Activated B cell treated with CpG ODN at 0.5 μM for 24 hours (primary cell): ENCODE data around the gene SLC13A3. TPM values are rescaled to one million over a fixed set of nuclear protein-coding genes. Genes with fewer than 3 reads are reported as not detected.
A peak's percentile ranks its signal among the peaks of the same experiment; 100 is the strongest.

Experiments
- ATAC-seq: fragments of 200-7000 bp; cut with Tn5 transposase; one replicate; pipeline ENCODE4 v1.10.0; 2021; ENCODE audit warnings: low read depth, mild to moderate bottlenecking, moderate library complexity
- CTCF ChIA-PET: fragments of 350-600 bp; sonication (Branson Sonifier 250); formaldehyde crosslinking; loops from one replicate; lab custom pipeline; 2021; ENCODE audit warnings: antibody characterized with exemption; lab: Charles Lee
- POLR2A ChIA-PET: fragments of 350-600 bp; sonication (Branson Sonifier 250); formaldehyde crosslinking; loops from one replicate; lab custom pipeline; 2021; ENCODE audit warnings: antibody characterized with exemption; lab: Charles Lee
- DNase-seq: peaks from one replicate; pipeline ENCODE4 v3.0.0; 2022
- H3K27ac Mint-ChIP-seq: one replicate; pipeline ENCODE4 v1.8.0; 2020; ENCODE audit warnings: mixed read lengths
- H3K27me3 Mint-ChIP-seq: one replicate; pipeline ENCODE4 v1.8.0; 2021; ENCODE audit warnings: mixed read lengths
- H3K36me3 Mint-ChIP-seq: one replicate; pipeline ENCODE4 v1.8.0; 2021; ENCODE audit warnings: low read depth, mixed read lengths
- H3K4me1 Mint-ChIP-seq: one replicate; pipeline ENCODE4 v1.8.0; 2021; ENCODE audit warnings: mixed read lengths
- H3K4me3 Mint-ChIP-seq: one replicate; pipeline ENCODE4 v1.8.0; 2020; ENCODE audit warnings: mild to moderate bottlenecking, mixed read lengths
- H3K9me3 Mint-ChIP-seq: one replicate; pipeline ENCODE4 v1.8.0; 2020; ENCODE audit warnings: mixed read lengths
- intact Hi-C: fragments of 100-400 bp; cut with micrococcal nuclease; formaldehyde crosslinking; loops from one replicate; pipeline ENCODE4 v1.15.1; 2024
- total RNA-seq: library from RNA; stranded (reverse); gene quantifications from 2 replicates; pipeline ENCODE4 v1.2.3, GENCODE V29; 2022
- TF ChIP-seq, protein P1 (sequence below): fragments of 200-600 bp; IDR thresholded peaks from one replicate; pipeline ENCODE4 v1.8.0; 2022; ENCODE audit warnings: antibody characterized with exemption, mild to moderate bottlenecking

Gene SLC13A3
- total RNA-seq, 1 donor from 2014 or later, result 0.47 TPM

DNA sequence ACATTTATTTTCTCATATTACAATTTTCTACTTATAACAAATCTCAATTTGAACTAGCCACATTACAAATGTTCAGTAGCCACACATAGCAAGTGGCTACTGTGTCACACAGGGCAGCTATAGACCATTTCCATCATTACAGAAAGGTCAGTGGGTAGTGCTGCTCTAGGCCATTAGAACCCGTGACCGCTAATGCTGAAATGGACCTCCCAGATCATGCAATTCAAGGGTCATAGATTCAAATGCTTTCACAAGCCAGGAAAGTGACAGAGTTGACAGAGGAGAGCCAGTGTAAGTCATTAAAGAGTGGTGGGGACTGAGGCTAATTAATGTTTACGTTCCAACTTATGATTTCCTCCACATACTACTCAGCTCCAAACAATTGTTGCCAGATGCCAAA lies 97.3 kb downstream of the SLC13A3 start:
- H3K27ac Mint-ChIP-seq, result no peak overlapping the region
- no peak for DNase-seq
- no peak overlapping the region for H3K4me3 Mint-ChIP-seq
- TF ChIP-seq, protein P1, sequence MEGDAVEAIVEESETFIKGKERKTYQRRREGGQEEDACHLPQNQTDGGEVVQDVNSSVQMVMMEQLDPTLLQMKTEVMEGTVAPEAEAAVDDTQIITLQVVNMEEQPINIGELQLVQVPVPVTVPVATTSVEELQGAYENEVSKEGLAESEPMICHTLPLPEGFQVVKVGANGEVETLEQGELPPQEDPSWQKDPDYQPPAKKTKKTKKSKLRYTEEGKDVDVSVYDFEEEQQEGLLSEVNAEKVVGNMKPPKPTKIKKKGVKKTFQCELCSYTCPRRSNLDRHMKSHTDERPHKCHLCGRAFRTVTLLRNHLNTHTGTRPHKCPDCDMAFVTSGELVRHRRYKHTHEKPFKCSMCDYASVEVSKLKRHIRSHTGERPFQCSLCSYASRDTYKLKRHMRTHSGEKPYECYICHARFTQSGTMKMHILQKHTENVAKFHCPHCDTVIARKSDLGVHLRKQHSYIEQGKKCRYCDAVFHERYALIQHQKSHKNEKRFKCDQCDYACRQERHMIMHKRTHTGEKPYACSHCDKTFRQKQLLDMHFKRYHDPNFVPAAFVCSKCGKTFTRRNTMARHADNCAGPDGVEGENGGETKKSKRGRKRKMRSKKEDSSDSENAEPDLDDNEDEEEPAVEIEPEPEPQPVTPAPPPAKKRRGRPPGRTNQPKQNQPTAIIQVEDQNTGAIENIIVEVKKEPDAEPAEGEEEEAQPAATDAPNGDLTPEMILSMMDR, result no peak
- CTCF ChIA-PET, result no interaction called here
- H3K9me3 Mint-ChIP-seq, result no peaks in the 10 kb centered on the region
- ATAC-seq, result no peak
- H3K27me3 Mint-ChIP-seq, result no peaks in the 10 kb centered on the region
- POLR2A ChIA-PET, result no interaction called here
- H3K4me1 Mint-ChIP-seq, result peaks cover 43% of the 10 kb centered on the region
- H3K36me3 Mint-ChIP-seq, result no peaks in the 10 kb centered on the region
- intact Hi-C loops, result no loop called here

DNA sequence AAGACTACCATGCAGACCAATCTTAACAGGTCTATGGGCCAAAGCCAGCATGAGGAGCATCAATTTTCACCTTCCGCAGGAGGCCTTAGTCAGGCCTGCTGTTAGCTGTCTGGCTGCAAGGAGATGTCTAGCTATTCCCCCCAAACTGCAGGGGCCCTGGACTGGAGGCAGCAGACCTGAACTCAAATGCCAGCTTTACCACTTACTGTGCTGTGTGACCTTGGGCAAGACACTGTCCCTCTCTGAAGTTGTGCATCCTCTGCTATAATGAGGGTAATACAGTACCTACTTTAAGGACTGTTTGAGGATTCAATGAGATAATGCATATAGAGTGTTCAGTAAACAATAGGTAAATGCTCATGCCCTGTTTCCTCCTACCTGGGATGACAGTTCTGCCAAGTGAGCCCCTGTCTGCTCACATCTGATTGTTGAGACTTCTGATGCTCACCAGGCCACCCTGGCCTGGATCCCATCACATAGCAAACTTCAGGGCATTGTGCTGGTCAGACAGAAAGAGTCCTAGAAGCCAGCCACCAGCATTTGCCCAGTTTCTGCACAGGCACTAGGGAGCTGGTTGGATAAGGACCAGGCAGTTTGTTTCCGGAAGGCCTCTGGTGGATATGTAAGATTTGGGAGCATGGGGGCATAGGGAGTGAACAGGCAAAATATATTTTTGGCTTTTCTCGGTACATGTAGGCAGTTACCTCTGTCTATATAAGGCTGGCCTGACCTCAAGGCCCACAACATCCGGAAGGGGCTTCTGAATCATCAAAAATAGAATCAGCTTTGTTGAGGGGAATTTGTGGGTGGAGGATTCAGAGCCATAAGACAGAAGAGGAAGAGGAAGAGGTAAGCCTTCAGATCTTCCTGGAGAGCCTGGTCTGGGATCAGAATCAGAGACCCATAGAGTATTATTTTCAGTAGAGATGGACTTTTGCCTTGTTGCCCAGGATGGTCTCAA lies 98.5 kb downstream of the SLC13A3 start:
- no peaks in the 10 kb centered on the region for H3K9me3 Mint-ChIP-seq
- DNase-seq (no peak), ATAC-seq (peak; percentile 90)
- H3K4me1 Mint-ChIP-seq, result peaks cover 43% of the 10 kb centered on the region
- ChIA-PET POLR2A (interaction anchor here (1.2 kb wide), 1 partner anchor 146 kb away, joined by 3 read pairs; the partner anchor contains the start of gene ELMO2), CTCF (no interaction called here)
- H3K27ac Mint-ChIP-seq, result peak overlapping the region; percentile 19
- TF ChIP-seq, protein P1, result no peak
- H3K36me3 Mint-ChIP-seq, result no peaks in the 10 kb centered on the region
- H3K27me3 Mint-ChIP-seq, result no peaks in the 10 kb centered on the region
- intact Hi-C loops, result no loop called here
- peak overlapping the region; percentile 26 for H3K4me3 Mint-ChIP-seq

DNA sequence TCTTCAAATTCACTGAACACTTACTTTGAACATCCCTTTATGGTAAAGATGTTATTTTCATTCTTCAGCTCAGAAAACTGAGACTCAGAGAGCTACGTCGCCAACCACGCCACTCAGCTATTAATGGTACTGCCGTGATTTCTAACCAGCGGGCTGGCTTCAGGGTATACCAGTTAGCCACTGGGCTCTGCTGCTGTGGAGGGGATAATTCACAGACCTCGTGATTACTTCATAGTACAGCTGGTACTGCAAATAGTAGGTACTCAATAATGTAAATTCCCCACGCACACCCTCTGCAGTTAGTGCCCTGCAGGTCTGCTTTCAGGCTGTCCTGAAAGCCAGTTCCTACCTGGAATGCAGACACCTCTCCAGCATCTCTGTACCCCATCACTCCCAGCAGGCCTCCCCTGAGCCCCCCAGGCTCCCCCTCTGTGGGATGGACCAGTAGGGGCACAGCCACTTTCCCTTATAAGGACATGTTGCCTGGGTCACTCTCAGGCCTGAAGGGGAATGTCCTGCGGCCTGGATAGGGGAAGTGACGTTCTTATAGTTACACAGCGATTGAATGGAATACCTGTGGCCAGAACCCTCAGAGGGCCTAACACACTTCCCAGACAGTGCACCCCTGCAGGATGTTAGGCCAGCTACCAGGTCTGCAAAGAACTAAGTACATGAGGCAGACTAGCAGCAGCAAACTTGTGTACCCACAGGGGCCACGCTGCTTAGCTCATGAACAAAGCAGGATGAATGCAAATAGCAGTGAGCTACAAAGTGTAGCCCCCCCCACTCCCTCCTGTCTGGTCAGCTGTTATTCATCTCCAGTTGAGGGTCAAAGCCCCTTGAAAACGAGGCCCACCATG lies 99.5 kb downstream of the SLC13A3 start:
- Mint-ChIP-seq H3K4me3 (no peak overlapping the region), H3K36me3 (no peaks in the 10 kb centered on the region), H3K4me1 (peaks cover 43% of the 10 kb centered on the region), H3K9me3 (no peaks in the 10 kb centered on the region), H3K27me3 (no peaks in the 10 kb centered on the region), H3K27ac (no peak overlapping the region)
- ATAC-seq (no peak), DNase-seq (no peak)
- TF ChIP-seq, protein P1, result no peak
- ChIA-PET CTCF (interaction anchor here (1.3 kb wide), 2 partner anchors 10 to 12 kb away, joined by 3 to 6 read pairs; no protein-coding TSS in a partner anchor), POLR2A (interaction anchor here (1.2 kb wide), 1 partner anchor 145 kb away, joined by 3 read pairs; the partner anchor contains the start of gene ELMO2)
- intact Hi-C loops, result no loop called here

DNA sequence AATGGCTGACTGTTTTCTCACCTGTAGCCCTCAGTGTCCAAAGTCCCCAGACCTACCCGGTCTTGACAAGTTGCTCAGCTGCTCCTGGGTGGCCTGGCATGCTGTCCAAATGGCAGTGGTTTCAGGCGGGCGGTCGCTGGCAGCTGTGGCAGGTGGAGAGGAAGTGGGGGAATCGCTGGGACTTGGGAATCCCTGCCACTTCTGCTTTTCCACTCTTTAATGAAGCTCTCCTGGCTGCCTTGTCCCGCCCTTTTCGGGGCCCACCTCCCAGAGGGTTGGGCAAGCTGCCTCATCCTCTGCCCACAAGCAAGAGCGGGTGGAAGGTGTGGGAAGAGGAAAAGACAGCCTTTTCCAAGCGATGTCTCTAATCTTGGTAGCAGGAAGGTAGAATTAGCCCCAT lies 100.8 kb downstream of the SLC13A3 start, which contains the start of gene OCSTAMP:
OCSTAMP (minus strand) TSS at position 194 of the 400 bp plus-strand sequence; CDS start at position 100, 94 bp downstream.
- Mint-ChIP-seq H3K36me3 (no peaks in the 10 kb centered on the region), H3K4me1 (peaks cover 42% of the 10 kb centered on the region), H3K9me3 (no peaks in the 10 kb centered on the region), H3K27me3 (no peaks in the 10 kb centered on the region), H3K4me3 (no peak within 1 kb of the TSS), H3K27ac (no peak within 1 kb of the TSS)
- TF ChIP-seq, protein P1, result no peak
- intact Hi-C loops, result no loop called here
- POLR2A ChIA-PET, result no interaction called here
- no peak for DNase-seq
- CTCF ChIA-PET, result interaction anchor here (1.3 kb wide), 1 partner anchor 11 kb away, joined by 6 read pairs; no protein-coding TSS in a partner anchor
- ATAC-seq, result no peak
